NK-92 (cell line): Measurements from ENCODE around the gene MMP2.

Experiments used
- DNase-seq: peaks from one replicate; lab custom pipeline; 2025; ENCODE audit not compliant: unreplicated experiment; lab: John Stamatoyannopoulos, UW

Gene MMP2

GRCh38 chr16:55468352-55468990 lies 10.5 kb upstream of the MMP2 start:
- no peak for DNase-seq

DNA sequence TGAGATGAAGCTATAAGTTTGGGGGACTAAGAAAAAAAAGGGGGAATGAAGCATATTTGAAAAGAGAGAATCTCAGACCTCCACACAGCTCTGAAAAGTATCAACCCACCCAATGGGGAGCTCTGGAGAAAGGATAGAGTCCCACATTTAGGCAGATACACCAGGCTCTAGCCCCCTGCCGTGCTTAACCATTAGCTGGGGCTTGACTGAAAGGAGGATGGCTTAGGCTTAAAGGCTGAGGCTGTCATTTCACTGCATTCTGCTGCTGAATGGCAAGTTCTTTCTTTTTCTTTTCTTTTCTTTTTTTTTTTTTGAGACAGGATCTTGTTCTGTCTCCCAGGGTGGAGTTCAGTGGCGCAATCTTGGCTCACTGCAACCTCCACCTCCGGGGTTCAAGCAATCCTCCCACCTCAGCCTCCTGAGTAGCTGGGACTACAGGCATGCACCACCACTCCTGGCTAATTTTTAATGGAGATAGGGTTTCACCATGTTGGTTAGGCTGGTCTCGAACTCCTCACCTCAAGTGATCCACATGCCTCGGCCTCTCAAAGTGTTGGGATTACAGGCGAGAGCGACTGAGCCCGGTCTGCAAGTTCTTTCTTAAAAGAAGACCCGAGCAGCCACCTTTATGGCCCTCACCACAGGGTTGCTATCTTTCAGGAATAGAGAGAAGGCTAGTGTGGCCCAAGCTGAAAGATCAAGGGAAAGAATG lies 9.0 kb upstream of the MMP2 start:
- no peak for DNase-seq

- no peak for DNase-seq
Measured at GRCh38 chr16:55470533-55471371, 8.2 kb upstream of the MMP2 start.

GRCh38 chr16:55471448-55472097 lies 7.4 kb upstream of the MMP2 start:
- DNase-seq: no peak

DNA sequence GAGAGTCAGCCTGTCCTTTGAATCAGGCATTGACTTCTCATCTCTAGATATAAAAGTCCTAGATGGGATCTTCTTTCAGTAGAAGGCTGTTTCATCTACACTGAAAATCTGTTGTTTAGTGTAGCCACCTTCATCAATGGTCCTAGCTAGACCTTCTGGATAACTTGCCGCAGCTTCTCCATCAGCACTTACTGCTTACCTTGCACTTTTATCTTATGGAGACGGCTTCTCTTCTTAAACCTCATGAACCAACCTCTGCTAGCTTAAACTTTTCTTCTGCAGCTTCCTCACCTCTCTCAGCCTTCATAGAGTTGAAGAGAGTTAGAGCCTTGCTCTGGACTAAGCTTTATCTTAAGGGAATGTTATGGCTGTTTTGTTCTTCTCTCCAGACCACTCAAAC lies 5.4 kb upstream of the MMP2 start:
- DNase-seq: no peak

DNA sequence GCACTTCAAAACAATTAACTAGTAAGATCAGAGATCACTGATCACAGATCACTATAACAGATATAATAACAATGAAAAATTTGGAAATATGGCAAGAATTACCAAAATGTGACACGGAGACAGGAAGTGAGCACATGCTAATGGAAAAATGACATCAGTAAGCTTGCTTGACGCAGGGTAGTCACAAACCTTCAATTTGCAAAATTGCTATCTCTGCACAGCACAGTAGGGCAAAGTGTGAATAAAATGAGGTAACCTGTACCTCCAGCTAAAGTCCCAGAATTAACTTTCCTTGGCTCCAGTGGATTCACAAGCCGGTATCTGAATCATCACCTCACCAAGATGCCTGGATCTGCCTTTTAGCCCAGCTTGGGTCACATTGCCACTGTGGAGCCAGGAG lies 4.2 kb upstream of the MMP2 start:
- no peak for DNase-seq

- no peak for DNase-seq
Measured at GRCh38 chr16:55475919-55476318, 3.1 kb upstream of the MMP2 start.

GRCh38 chr16:55476625-55477533 lies 2.1 kb upstream of the MMP2 start:
- no peak for DNase-seq

DNA sequence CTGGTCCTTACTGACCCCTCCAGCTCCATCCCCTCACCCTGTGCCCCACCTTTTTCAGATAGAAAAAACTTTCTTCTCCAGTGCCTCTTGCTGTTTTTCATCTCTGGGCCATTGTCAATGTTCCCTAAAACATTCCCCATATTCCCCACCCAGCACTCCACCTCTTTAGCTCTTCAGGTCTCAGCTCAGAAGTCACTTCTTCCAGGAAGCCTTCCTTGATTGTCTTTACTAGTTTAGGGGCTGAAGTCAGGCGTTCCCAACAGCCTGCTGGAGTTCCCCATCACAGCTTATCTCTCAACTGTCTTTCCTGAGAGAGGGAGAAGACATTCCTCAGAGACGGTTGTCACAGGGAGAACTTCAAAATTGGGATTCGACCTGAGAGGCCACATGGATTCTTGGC lies 1.3 kb upstream of the MMP2 start:
- DNase-seq: no peak

DNA sequence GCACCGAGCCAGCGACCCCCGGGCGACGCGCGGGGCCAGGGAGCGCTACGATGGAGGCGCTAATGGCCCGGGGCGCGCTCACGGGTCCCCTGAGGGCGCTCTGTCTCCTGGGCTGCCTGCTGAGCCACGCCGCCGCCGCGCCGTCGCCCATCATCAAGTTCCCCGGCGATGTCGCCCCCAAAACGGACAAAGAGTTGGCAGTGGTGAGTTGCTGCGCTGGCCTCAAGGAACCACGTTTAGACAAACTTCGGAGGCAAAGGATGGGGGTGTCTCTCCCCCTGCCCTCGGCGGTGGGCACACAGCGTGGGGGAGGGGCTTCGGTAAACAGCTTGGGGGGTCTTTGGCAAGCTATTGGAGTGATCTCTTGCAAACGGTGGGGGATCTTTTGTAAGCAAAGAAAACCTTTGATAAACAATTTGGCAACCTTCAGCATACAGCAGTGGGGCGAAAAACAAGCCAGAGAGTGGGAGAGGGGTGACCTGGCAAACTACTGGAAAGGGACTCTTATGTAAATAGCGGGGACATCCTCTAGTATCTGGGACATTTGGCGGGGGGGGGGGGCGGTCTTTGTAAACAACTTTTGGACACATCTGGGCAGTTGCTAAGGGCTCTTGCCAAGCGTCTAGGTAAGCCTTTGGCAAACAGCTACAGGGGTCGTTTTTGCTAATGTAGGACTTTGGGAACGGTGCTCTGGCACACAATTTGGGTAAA lies 587 bp downstream of the MMP2 start:
- no peak for DNase-seq

DNA sequence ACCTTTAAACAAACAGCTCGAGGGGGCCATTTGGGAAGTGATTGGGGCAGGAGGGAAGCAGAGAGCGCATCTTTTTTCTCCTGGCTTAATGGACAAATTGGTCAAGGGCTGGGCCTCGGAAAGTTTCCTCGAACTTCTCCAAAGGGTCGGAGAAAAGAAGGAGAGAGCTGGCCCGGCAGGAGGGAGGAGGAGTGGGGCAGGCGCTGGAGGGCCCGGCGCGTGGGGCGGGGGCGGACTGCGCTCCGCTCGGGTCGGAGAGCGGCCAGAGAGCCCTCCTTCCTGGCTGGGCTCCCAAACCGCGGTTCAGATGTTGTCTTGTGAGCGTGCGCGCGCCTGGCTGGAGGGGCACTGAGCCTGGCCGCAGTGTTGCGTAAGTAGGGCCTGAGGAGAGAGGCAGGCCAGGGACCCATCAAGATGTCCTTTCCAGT lies 1.2 kb downstream of the MMP2 start:
- no peak for DNase-seq

GRCh38 chr16:55481023-55481422 lies 2.0 kb downstream of the MMP2 start:
- no peak for DNase-seq

DNA sequence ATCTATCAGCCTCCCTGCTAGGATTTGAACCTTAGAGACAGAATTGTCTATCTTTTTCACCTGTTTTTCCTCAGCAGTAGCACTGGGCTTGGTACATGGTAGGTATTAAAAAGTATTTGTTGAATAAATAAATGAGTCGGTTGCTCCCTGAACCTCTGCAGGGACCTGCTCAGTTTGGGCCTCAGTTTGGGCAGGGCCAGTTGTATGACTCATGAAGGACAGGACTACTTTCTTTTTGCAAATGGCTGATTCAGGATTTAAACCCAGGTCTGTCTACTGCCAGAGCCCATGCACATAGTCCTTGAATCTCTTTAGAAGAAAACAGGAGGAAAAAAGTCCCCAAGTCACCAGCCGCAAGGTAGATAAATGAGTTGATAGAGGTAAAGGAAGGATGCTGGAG lies 3.1 kb downstream of the MMP2 start:
- DNase-seq: no peak

DNA sequence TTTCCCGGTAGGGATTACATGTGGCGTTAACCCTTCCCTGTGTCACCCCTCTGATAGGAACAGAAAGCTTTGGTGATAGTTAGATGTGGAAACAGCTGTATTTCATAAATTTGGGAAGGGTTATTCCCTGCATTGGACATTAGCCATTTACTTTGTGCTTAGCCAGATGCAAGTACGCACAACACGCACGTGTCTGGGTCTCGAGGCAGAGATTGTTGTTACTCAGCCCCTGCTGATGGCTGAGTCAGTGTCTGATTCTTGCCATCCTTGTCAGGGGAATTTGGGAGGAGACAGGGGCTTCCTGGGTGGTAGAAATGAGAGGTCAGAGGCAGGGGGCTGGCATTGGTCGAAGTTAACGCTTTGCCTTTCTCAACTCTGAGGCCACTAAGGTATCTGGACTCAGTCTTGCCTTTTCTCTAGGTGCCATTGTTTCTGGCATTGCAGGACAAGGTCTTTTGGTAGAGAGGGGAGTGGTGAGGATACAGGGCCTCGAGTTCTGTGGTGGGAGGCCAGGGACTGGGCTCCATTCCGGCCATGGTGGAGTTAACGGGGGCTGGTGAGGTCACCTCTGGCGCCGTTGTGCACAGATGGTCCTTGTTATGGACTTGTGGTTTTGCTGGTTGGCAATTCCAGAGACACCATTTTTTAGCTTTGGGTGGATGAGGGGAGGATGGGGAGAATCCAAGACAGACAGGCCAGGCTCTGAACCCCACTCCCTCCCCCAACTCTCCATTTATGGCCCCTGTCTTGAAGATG lies 8.2 kb downstream of the MMP2 start:
- DNase-seq: no peak

DNA sequence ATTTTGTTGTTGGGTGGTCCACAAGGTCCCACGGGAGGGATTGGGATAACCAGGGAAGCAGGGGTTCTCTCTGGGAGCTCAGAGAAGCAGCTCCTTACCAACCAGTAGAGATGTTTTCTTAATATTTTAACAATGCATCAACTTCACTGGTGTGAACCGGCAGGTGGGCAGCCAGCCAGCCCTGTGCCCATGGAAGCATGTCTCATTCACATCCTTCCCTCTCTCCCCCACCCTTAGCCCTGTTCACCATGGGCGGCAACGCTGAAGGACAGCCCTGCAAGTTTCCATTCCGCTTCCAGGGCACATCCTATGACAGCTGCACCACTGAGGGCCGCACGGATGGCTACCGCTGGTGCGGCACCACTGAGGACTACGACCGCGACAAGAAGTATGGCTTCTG lies 9.3 kb downstream of the MMP2 start:
- no peak for DNase-seq

GRCh38 chr16:55489119-55489955 lies 10.3 kb downstream of the MMP2 start:
- DNase-seq: no peak

DNA sequence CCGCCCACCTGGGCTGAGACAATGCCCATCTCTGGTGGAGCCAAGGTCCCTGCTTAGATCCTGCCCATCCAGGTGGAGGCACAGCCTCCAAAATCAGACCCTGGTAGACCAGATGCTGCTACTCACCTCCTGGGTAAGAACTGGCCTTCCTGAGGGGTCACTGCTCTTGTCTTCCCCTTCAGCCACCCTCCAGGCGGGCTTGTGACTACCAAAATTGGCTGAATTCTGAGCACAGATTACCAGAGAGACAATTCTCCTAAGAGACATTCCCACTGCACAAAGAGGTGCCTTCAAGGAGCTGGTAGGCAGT lies 10.9 kb downstream of the MMP2 start:
- DNase-seq: no peak

DNA sequence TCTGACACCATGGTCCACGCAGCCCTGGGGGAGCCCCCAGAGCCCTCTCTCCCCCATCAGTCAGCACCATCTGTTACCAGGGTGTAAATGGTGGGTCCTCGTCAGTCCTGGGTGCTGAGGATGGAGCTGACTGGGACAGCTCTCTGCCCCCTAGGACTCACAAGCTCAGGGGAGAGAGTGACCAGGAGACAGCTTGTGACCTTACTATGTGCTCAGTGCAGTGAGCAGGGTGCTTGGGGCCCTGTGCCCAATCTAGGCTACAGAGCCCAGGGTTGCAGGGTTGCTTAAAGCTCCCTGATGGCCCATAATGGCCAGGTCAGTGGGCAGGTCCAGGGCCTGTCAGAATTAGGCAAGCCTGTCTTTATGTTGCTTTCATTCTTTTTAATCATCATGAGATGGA lies 11.3 kb downstream of the MMP2 start:
- no peak for DNase-seq
